GM19468 (cell line): ENCODE results near the gene CPED1.
"Not testable (repeated sequence)": the region's sequence is repeated elsewhere in the genome, so short reads cannot be mapped to it uniquely, and the experiment has no call there.

ENCODE experiments used
- ATAC-seq: cut with Tn5 transposase; IDR thresholded peaks from one replicate; pipeline ENCODE4 v1.9.1; 2021; ENCODE audit warnings: mild to moderate bottlenecking, moderate library complexity, moderate number of reproducible peaks; ENCODE audit not compliant: unreplicated experiment; ENCODE audit errors: extremely low read depth

CPED1 gene

GRCh38 chr7:121198502-121198901 is 210.0 kb downstream of the CPED1 start:
- no peak for ATAC-seq

DNA sequence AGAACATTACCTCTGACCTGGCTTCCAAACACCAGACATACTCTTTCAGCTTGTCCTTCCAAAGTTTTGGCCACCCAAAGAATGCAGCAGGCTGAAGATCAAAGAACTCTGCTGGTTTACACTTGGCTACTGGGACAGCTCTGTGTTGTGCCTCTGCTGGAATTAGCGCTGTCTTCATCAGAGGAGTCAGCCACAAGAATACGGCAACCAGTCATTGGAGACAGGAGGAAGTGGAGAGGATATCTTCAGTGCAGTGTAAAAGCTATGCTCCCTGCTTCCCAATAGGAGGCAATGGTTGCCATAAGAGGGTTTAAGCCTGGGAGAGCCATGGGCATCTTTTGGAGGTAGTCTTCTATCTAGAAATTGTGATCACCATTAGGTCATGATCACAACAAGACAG is 213.6 kb downstream of the CPED1 start:
- ATAC-seq = no peak

DNA sequence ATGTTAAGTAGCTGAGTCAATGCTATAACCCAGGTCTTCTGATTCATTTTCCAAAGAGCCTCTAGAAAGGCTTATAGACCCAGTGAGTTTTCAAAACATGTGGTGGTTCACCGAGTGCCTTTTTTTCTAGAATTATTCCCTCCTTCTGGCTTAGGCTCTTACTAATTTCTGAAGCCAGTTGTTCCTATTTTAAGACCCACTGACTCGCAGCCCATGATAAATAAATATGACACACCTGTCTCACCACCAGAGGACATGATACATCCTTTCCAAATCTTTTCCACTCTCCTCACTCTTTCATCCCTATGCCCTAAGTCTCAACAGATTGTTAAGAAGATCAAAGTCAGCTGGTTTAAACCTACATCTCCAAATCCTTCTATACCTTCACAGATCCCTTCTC is 214.3 kb downstream of the CPED1 start:
- ATAC-seq = no peak

DNA sequence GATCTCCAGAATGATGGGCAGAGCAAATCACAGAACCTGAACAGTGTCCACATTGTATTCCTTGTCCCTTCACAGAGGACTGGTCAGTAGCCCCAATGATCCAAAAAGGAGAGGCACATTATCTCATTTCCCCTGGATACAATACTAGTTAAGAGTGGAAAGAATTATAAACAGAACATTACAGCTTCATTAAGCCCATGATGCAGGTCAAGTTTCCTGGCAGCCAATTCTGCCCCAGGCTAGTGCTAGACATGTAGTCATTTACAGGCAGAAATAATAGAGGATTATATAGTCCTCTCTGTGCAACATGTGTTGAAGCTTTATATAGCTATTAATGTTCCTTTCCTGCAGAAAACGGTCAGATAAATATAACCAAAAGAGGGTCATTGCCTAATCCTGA is 216.0 kb downstream of the CPED1 start:
- no peak for ATAC-seq

- ATAC-seq = no peak
These were observed 217.3 kb downstream of the CPED1 start for GRCh38 chr7:121205777-121206176.

GRCh38 chr7:121211253-121211652 is 222.7 kb downstream of the CPED1 start:
- no peak for ATAC-seq

DNA sequence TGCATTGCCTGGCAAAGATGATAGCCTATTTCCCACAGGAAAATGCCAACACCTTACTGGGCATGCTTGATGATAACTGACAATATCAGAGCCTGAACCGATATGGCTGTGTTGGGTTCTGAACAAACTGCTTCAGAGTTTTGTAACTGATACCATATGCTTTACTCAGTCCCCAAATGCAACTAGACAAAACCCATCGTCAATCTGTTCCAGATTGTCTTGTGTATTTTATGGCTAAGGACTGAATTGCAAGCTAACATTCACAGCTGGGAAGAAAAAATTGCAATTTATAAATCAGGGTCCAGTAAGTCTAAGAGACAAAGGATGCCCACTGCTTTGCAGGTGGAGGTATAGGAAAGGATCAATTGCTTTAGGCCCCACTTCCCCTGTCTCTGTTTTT is 223.5 kb downstream of the CPED1 start:
- no peak for ATAC-seq

DNA sequence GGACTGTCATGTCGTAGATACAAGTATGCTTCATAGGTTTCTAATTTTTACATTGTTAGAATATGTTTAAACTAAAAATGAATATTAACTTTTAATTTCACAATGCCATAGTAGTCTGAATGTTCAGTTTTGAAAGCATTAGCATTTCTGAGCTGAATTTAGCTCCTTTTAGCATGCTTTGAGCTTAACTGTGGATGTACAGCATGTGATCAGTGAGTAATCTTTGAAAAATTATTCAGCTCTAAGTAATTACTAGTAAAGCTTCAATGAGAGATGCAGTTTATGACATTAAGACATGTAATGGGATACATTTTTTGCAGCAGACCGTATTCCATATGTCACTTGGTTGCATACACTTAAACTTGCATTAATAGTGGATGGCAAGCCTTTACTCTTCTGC is 226.1 kb downstream of the CPED1 start:
- ATAC-seq = no peak

DNA sequence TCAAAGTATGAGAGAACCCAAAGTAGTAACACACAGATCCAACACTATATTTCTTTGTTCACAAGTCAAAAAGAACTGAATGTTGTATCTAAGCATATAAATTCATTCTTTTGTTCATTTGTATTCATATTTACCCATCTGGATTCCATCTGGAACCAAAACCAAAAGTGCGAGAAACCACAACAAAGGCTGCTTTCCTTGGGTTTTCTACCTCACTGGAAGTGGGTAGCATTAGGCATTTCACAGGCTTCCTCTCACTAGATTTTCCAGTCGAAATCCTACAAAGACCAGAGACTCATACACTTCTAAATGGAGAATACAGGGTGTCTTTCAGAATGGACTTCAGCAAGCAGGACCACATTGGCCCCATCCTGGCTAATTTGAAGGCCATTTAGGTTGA is 230.5 kb downstream of the CPED1 start:
- ATAC-seq = no peak

- not testable (repeated sequence) for ATAC-seq
These were observed 232.6 kb downstream of the CPED1 start for GRCh38 chr7:121221108-121221507.

- ATAC-seq = no peak
These were observed 240.3 kb downstream of the CPED1 start for GRCh38 chr7:121228779-121229178.

DNA sequence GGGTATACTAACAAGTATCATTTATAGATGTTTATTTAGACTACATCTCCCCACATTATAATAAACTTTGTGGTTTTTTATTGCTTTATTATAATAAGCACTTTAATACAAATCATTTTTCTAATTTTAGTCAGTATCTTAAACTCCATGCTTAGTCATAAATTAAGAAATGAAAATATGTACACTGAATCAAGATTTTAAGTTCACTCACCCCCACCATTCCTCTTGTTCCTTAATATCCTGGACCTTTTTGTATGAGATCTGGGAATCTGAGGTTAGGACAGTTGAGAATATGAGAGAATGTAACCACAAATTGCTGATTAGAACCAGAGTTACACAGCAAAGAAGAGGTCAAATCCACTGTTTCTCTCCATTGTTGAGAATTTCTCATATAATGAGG is 246.7 kb downstream of the CPED1 start:
- no peak for ATAC-seq

- no peak for ATAC-seq
These were observed 249.1 kb downstream of the CPED1 start for GRCh38 chr7:121237601-121238000.

GRCh38 chr7:121244120-121244870 is 255.8 kb downstream of the CPED1 start:
- no peak for ATAC-seq

DNA sequence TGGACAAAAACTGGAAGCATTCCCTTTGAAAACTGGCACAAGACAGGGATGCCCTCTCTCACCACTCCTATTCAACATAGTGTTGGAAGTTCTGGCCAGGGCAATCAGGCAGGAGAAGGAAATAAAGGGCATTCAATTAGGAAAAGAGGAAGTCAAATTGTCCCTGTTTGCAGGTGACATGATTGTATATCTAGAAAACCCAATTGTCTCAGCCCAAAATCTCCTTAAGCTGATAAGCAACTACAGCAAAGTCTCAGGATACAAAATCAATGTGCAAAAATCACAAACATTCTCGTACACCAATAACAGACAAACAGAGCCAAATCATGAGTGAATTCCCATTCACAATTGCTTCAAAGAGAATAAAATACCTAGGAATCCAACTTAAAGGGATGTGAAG is 262.9 kb downstream of the CPED1 start:
- ATAC-seq = not testable (repeated sequence)

GRCh38 chr7:121252523-121253235 is 264.2 kb downstream of the CPED1 start:
- ATAC-seq = not testable (repeated sequence)

GRCh38 chr7:121259826-121260225 is 271.3 kb downstream of the CPED1 start:
- no peak for ATAC-seq

DNA sequence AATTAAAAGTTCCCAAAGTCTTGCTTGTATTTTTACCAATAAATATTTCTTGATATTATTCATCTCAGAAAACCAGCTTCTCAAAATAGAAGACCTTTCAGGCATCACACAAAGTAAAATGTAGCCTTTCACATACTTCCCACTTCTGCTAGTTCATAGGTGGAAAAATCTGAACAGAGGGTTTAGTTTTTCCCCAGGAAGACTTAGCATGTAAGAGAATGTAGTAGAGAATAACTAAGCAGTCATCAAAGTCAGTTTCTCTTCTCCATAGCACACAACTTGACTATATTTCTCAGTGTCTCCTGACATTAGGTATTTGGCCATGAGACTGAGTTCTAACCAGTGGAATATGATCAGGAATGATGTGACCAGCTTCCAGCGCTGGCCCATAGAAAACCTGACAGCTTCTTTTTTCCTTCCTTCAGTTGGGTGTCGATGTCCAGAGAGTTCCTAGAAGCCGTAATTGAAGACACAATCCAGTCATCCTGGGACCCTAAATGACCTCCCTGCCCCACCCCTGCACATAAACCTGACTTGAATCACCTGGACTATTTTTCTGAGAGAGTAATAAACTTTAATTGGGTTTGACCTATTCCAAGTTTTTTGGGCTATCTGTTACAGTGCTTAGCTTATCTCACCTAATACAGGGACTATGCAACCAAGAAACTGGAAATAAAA is 272.8 kb downstream of the CPED1 start:
- no peak for ATAC-seq

GRCh38 chr7:121262221-121262620 is 273.7 kb downstream of the CPED1 start:
- ATAC-seq = no peak

GRCh38 chr7:121262969-121263368 is 274.5 kb downstream of the CPED1 start:
- ATAC-seq = no peak

- no peak for ATAC-seq
These were observed 277.9 kb downstream of the CPED1 start for GRCh38 chr7:121266307-121266894.
